Caco-2 (cell line): Measurements from ENCODE around the gene COL6A3. TPM values are rescaled to one million over a fixed set of nuclear protein-coding genes. Genes with fewer than 3 reads are reported as not detected.

Experiments used
- BruUV-seq: library from RNA; stranded (reverse); fragments of 400-500 nt; replicated peaks from 2 replicates; lab custom pipeline; 2021; lab: Mats Ljungman, UMichigan
- CTCF ChIA-PET: fragments of 300-600 bp; sonication (Branson Sonifier 250); formaldehyde crosslinking; loops from one replicate; lab custom pipeline; 2022; ENCODE audit warnings: antibody characterized with exemption; lab: Charles Lee
- POLR2A ChIA-PET: fragments of 300-600 bp; sonication (Branson Sonifier 250); formaldehyde crosslinking; loops from one replicate; lab custom pipeline; 2022; ENCODE audit warnings: antibody characterized with exemption; lab: Charles Lee
- DNase-seq, 2 experiments: peaks; one replicate each; pipeline versions ENCODE4 v3.0.0 to v3.0.0-alpha.2; 2020 to 2022
- H3K27me3 ChIP-seq: replicated peaks from 2 replicates; pipeline ENCODE4 v1.6.0; 2011; ENCODE audit warnings: low read length; ENCODE audit not compliant: control insufficient read depth, insufficient read depth
- H3K36me3 ChIP-seq: 2 replicates; pipeline ENCODE4 v1.5.1; 2011; ENCODE audit warnings: low read length; ENCODE audit not compliant: control insufficient read depth, insufficient read depth
- H3K4me1 ChIP-seq: fragments of 250-450 bp; sonication (Bioruptor Pico); 2 replicates; pipeline ENCODE4 v1.5.1; 2020; ENCODE audit warnings: mild to moderate bottlenecking
- H3K4me3 ChIP-seq: 2 replicates; pipeline ENCODE4 v1.5.1; 2011; ENCODE audit warnings: low read depth, mild to moderate bottlenecking, control low read depth, low read length
- H3K9me3 ChIP-seq: fragments of 250-450 bp; sonication (Bioruptor Pico); 2 replicates; pipeline ENCODE4 v1.5.1; 2020; ENCODE audit warnings: mild to moderate bottlenecking, moderate library complexity
- H3K27ac Mint-ChIP-seq: one replicate; pipeline ENCODE4 v1.8.0; 2022; ENCODE audit warnings: mixed read lengths; ENCODE audit not compliant: unreplicated experiment
- H3K27me3 Mint-ChIP-seq: one replicate; pipeline ENCODE4 v1.8.0; 2022; ENCODE audit warnings: mixed read lengths; ENCODE audit not compliant: insufficient read depth, unreplicated experiment
- H3K36me3 Mint-ChIP-seq: one replicate; pipeline ENCODE4 v1.8.0; 2022; ENCODE audit warnings: mild to moderate bottlenecking, mixed read lengths; ENCODE audit not compliant: insufficient read depth, unreplicated experiment
- H3K4me1 Mint-ChIP-seq: one replicate; pipeline ENCODE4 v1.8.0; 2022; ENCODE audit warnings: low read depth, mixed read lengths; ENCODE audit not compliant: unreplicated experiment
- H3K4me3 Mint-ChIP-seq: one replicate; pipeline ENCODE4 v1.8.0; 2022; ENCODE audit warnings: mild to moderate bottlenecking, moderate library complexity, mixed read lengths; ENCODE audit not compliant: unreplicated experiment
- H3K9me3 Mint-ChIP-seq: one replicate; pipeline ENCODE4 v1.8.0; 2022; ENCODE audit warnings: mixed read lengths; ENCODE audit not compliant: unreplicated experiment
- CTCF ChIP-seq, 2 experiments: fragments of 200-600 bp in 1 of 2; IDR thresholded peaks; 1 replicate in 1 of 2; 2 replicates in 1 of 2; pipeline versions ENCODE4 v1.5.1 to v1.8.0; 2011 to 2022; ENCODE audit warnings: antibody characterized with exemption in 1 of 2, control low read depth in 1 of 2, inconsistent platforms in 1 of 2, low read depth in 1 of 2, low read length in 1 of 2, mild to moderate bottlenecking in 1 of 2, moderate library complexity in 1 of 2; ENCODE audit not compliant: insufficient read depth in 1 of 2, severe bottlenecking in 1 of 2, unreplicated experiment in 1 of 2
- intact Hi-C: fragments of 100-400 bp; cut with micrococcal nuclease; formaldehyde crosslinking; loops from one replicate; pipeline ENCODE4 v1.10.0; 2022; ENCODE audit not compliant: unreplicated experiment
- total RNA-seq: library from RNA; stranded (reverse); gene quantifications from 2 replicates; pipeline ENCODE4 v1.2.3, GENCODE V29; 2022

COL6A3 gene
- total RNA-seq, 1 experiment from 2014 or later = 0.73 TPM

- no peaks in the 10 kb centered on the region for H3K9me3 ChIP-seq
- no peaks in the 10 kb centered on the region for H3K4me1 ChIP-seq
- peak; percentile 27 to 36 for DNase-seq
- peaks cover 7% of the 10 kb centered on the region for H3K27me3 Mint-ChIP-seq
- no peak overlapping the region for H3K4me3 Mint-ChIP-seq
- no peaks in the 10 kb centered on the region for H3K36me3 Mint-ChIP-seq
- H3K36me3 ChIP-seq = no peaks in the 10 kb centered on the region
- no peaks in the 10 kb centered on the region for H3K4me1 Mint-ChIP-seq
- CTCF ChIA-PET = no interaction called here
- no peaks in the 10 kb centered on the region for H3K27me3 ChIP-seq
- H3K4me3 ChIP-seq = no peak overlapping the region
- intact Hi-C loops = no loop called here
- POLR2A ChIA-PET = no interaction called here
- TF ChIP-seq CTCF (IDR thresholded peaks at IDR 0.05; ENCODE audit: insufficient read depth in 1 of 2, low read depth in 1 of 2, low read length in 1 of 2, severe bottlenecking in 1 of 2, unreplicated experiment in 1 of 2) = no peak
- no TSS peak for BruUV-seq
- no peaks in the 10 kb centered on the region for H3K9me3 Mint-ChIP-seq
- H3K27ac Mint-ChIP-seq = no peak overlapping the region
Observed at GRCh38 chr2:237438080-237438940, 24.3 kb upstream of the COL6A3 start.

GRCh38 chr2:237437566-237437965 is 23.6 kb upstream of the COL6A3 start:
- no peaks in the 10 kb centered on the region for H3K4me1 Mint-ChIP-seq
- ChIA-PET CTCF (no interaction called here), POLR2A (no interaction called here)
- no peak overlapping the region for H3K27ac Mint-ChIP-seq
- no peak for DNase-seq
- intact Hi-C loops = no loop called here
- H3K27me3 ChIP-seq = no peaks in the 10 kb centered on the region
- no peak overlapping the region for H3K4me3 Mint-ChIP-seq
- no peaks in the 10 kb centered on the region for H3K9me3 Mint-ChIP-seq
- H3K9me3 ChIP-seq = no peaks in the 10 kb centered on the region
- H3K4me3 ChIP-seq = no peak overlapping the region
- H3K36me3 Mint-ChIP-seq = no peaks in the 10 kb centered on the region
- TF ChIP-seq CTCF (IDR thresholded peaks at IDR 0.05; ENCODE audit: insufficient read depth in 1 of 2, low read depth in 1 of 2, low read length in 1 of 2, severe bottlenecking in 1 of 2, unreplicated experiment in 1 of 2) = no peak
- BruUV-seq = no TSS peak
- no peaks in the 10 kb centered on the region for H3K4me1 ChIP-seq
- no peaks in the 10 kb centered on the region for H3K36me3 ChIP-seq
- H3K27me3 Mint-ChIP-seq = peaks cover 7% of the 10 kb centered on the region

GRCh38 chr2:237435844-237436587 is 22.1 kb upstream of the COL6A3 start:
- BruUV-seq = no TSS peak
- H3K4me1 ChIP-seq = no peaks in the 10 kb centered on the region
- H3K36me3 ChIP-seq = no peaks in the 10 kb centered on the region
- H3K27me3 Mint-ChIP-seq = peaks cover 7% of the 10 kb centered on the region
- TF ChIP-seq CTCF (IDR thresholded peaks at IDR 0.05; ENCODE audit: insufficient read depth in 1 of 2, low read depth in 1 of 2, low read length in 1 of 2, severe bottlenecking in 1 of 2, unreplicated experiment in 1 of 2) = no peak
- H3K4me1 Mint-ChIP-seq = no peaks in the 10 kb centered on the region
- CTCF ChIA-PET = no interaction called here
- H3K9me3 ChIP-seq = no peaks in the 10 kb centered on the region
- no peaks in the 10 kb centered on the region for H3K9me3 Mint-ChIP-seq
- H3K27ac Mint-ChIP-seq = no peak overlapping the region
- no peaks in the 10 kb centered on the region for H3K36me3 Mint-ChIP-seq
- POLR2A ChIA-PET = no interaction called here
- H3K27me3 ChIP-seq = no peaks in the 10 kb centered on the region
- no peak overlapping the region for H3K4me3 ChIP-seq
- intact Hi-C loops = no loop called here
- no peak overlapping the region for H3K4me3 Mint-ChIP-seq
- no peak for DNase-seq
